GM12892 (cell line): ENCODE data around the gene PDHB.

Experiments used
- POLR2A ChIP-seq: IDR thresholded peaks from 2 replicates; pipeline ENCODE4 v1.6.1; 2011; ENCODE audit warnings: low read depth, low read length, control low read depth
- POLR2AphosphoS5 ChIP-seq: IDR thresholded peaks from 2 replicates; pipeline ENCODE4 v1.6.1; 2011; ENCODE audit warnings: low read depth, low read length, control low read depth
- TAF1 ChIP-seq: IDR thresholded peaks from 2 replicates; pipeline ENCODE4 v1.6.1; 2011; ENCODE audit warnings: low read depth, mild to moderate bottlenecking, control low read depth, low read length, borderline replicate concordance

DNA sequence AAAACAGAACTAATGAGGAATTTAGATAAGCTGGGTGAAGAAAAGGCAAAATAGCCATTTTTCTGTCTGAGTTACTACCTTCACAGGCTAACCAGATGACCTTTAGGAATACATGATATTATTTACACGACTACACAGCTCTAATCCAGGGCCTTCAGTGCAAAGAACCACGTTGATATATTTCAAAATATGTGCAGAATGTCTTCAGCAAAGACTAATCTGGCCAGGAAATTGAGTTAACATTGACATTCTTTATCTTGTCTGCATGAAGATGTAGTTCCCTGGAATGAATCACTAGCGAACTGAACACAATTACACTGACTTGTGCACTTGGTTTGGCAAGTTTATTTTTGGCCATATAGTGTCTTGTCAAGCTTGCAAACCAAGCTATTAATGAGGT lies 41.5 kb downstream of the PDHB start:
- TF ChIP-seq POLR2A = no peak
- no peak for TF ChIP-seq TAF1
- TF ChIP-seq POLR2AphosphoS5 = no peak
